Esophagus (tissue), 2 donors: Measurements from ENCODE around the gene TOR1AIP2. TPM values are rescaled to one million over a fixed set of nuclear protein-coding genes. Genes with fewer than 3 reads are reported as not detected.

Experiments
- H3K27ac ChIP-seq, 2 donors: one replicate each; pipeline ENCODE4 v1.5.1; 2013; ENCODE audit warnings: low read depth in 2 of 2, mild to moderate bottlenecking in 2 of 2, inconsistent platforms in 1 of 2, low read length in 1 of 2, moderate library complexity in 1 of 2
- H3K27me3 ChIP-seq, 2 donors: one replicate each; pipeline ENCODE4 v1.6.1; 2013; ENCODE audit warnings: low read length in 2 of 2, control low read depth in 1 of 2, mild to moderate bottlenecking in 1 of 2; ENCODE audit not compliant: insufficient read depth in 2 of 2, control insufficient read depth in 1 of 2
- H3K36me3 ChIP-seq, 2 donors: one replicate each; pipeline ENCODE4 v1.6.1; 2013; ENCODE audit warnings: low read length in 1 of 2; ENCODE audit not compliant: control insufficient read depth in 2 of 2, insufficient read depth in 2 of 2
- H3K4me1 ChIP-seq, 2 donors: one replicate each; pipeline ENCODE4 v1.6.1; 2013; ENCODE audit warnings: low read length in 1 of 2; ENCODE audit not compliant: control insufficient read depth in 2 of 2, insufficient read depth in 2 of 2
- H3K4me3 ChIP-seq, 2 donors: one replicate each; pipeline ENCODE4 v1.5.1; 2013; ENCODE audit warnings: low read length in 2 of 2, mild to moderate bottlenecking in 2 of 2, low read depth in 1 of 2, moderate library complexity in 1 of 2
- H3K9me3 ChIP-seq, 2 donors: one replicate each; pipeline ENCODE4 v1.6.1; 2013; ENCODE audit warnings: mild to moderate bottlenecking in 2 of 2, low read depth in 1 of 2, low read length in 1 of 2, moderate library complexity in 1 of 2; ENCODE audit not compliant: control insufficient read depth in 2 of 2, insufficient read depth in 1 of 2
- WGBS, 2 donors: extraction: QIAGEN DNeasy Blood & Tissue Kit; methylation state at CpG; one replicate each; pipeline ENCODE4 v1.1.7; 2013; 5-methylcytosine and 5-hydroxymethylcytosine counted together
- polyA plus RNA-seq, 2 donors: library from polyadenylated mRNA; stranded (reverse); fragments of 200-250 nt; gene quantifications; one replicate each; pipeline ENCODE4 v1.2.3, GENCODE V29; 2013
- donor health status: healthy with polysubstance abuse.
- donor health status: Bipolar disorder and iron deficiency.

The TOR1AIP2 gene
- polyA plus RNA-seq, 2 donors, result 8.1 to 20.6 TPM

- no peak overlapping the region for H3K4me3 ChIP-seq
- H3K36me3 ChIP-seq, result no peaks in the 10 kb centered on the region
- H3K27me3 ChIP-seq, result no peaks in the 10 kb centered on the region
- H3K27ac ChIP-seq, result no peak overlapping the region
- 80 to 83% methylated on average over 28 of the region's 28 CpGs for WGBS, 2 donors
- H3K9me3 ChIP-seq, result no peaks in the 10 kb centered on the region
- H3K4me1 ChIP-seq, result peaks cover 0 to 7% of the 10 kb centered on the region in 2 donors
Observed at GRCh38 chr1:179813626-179814545, 63.7 kb downstream of the TOR1AIP2 start.

GRCh38 chr1:179812501-179813292 lies 64.9 kb downstream of the TOR1AIP2 start:
- 78 to 80% methylated on average over 37 of the region's 37 CpGs for WGBS, 2 donors
- peaks cover 0 to 7% of the 10 kb centered on the region in 2 donors for H3K4me1 ChIP-seq

GRCh38 chr1:179810367-179810715 lies 67.3 kb downstream of the TOR1AIP2 start:
- no peak overlapping the region for H3K27ac ChIP-seq
- 57 to 58% methylated on average over 7 of the region's 7 CpGs for WGBS, 2 donors

More at GRCh38 chr1:179812501-179813292, 64.9 kb downstream of the TOR1AIP2 start:
- no peak overlapping the region for H3K27ac ChIP-seq
- H3K4me3 ChIP-seq, result no peak overlapping the region
- no peaks in the 10 kb centered on the region for H3K27me3 ChIP-seq
- no peaks in the 10 kb centered on the region for H3K9me3 ChIP-seq
- H3K36me3 ChIP-seq, result no peaks in the 10 kb centered on the region

GRCh38 chr1:179809506-179810366 lies 67.9 kb downstream of the TOR1AIP2 start:
- no peak overlapping the region for H3K4me3 ChIP-seq
- no peaks in the 10 kb centered on the region for H3K9me3 ChIP-seq
- H3K27me3 ChIP-seq, result no peaks in the 10 kb centered on the region
- H3K4me1 ChIP-seq, result peaks cover 0 to 2% of the 10 kb centered on the region in 2 donors
- no peaks in the 10 kb centered on the region for H3K36me3 ChIP-seq
- WGBS, 2 donors, result 36% methylated on average over 14 of the region's 14 CpGs
- H3K27ac ChIP-seq, result no peak overlapping the region

More at GRCh38 chr1:179810367-179810715, 67.3 kb downstream of the TOR1AIP2 start:
- H3K9me3 ChIP-seq, result no peaks in the 10 kb centered on the region
- no peaks in the 10 kb centered on the region for H3K27me3 ChIP-seq
- no peaks in the 10 kb centered on the region for H3K36me3 ChIP-seq
- H3K4me3 ChIP-seq, result no peak overlapping the region
- peaks cover 0 to 7% of the 10 kb centered on the region in 2 donors for H3K4me1 ChIP-seq

GRCh38 chr1:179808503-179808902 lies 69.1 kb downstream of the TOR1AIP2 start:
- Histone ChIP-seq H3K4me3 (no peak overlapping the region), H3K27me3 (no peaks in the 10 kb centered on the region), H3K4me1 (peaks cover 0 to 2% of the 10 kb centered on the region in 2 donors), H3K9me3 (no peaks in the 10 kb centered on the region), H3K36me3 (no peaks in the 10 kb centered on the region), H3K27ac (no peak overlapping the region)
- WGBS, 2 donors, result 92 to 93% methylated on average over 1 of the region's 1 CpG

- Histone ChIP-seq H3K27ac (no peak overlapping the region), H3K27me3 (no peaks in the 10 kb centered on the region), H3K4me3 (no peak overlapping the region), H3K36me3 (no peaks in the 10 kb centered on the region), H3K9me3 (no peaks in the 10 kb centered on the region), H3K4me1 (peaks cover 0 to 2% of the 10 kb centered on the region in 2 donors)
- WGBS, 2 donors, result 73 to 82% methylated on average over 11 of the region's 11 CpGs
Observed at GRCh38 chr1:179807691-179808485, 69.7 kb downstream of the TOR1AIP2 start.

- WGBS, 2 donors, result 88% methylated on average over 9 of the region's 9 CpGs
- Histone ChIP-seq H3K27ac (no peak overlapping the region), H3K9me3 (no peaks in the 10 kb centered on the region), H3K36me3 (no peaks in the 10 kb centered on the region), H3K27me3 (no peaks in the 10 kb centered on the region), H3K4me3 (no peak overlapping the region), H3K4me1 (peaks cover 0 to 2% of the 10 kb centered on the region in 2 donors)
Observed at GRCh38 chr1:179807291-179807690, 70.3 kb downstream of the TOR1AIP2 start.

GRCh38 chr1:179806333-179806732 lies 71.3 kb downstream of the TOR1AIP2 start:
- Histone ChIP-seq H3K27me3 (no peaks in the 10 kb centered on the region), H3K9me3 (no peaks in the 10 kb centered on the region), H3K27ac (no peak overlapping the region), H3K4me3 (no peak overlapping the region), H3K4me1 (peaks cover 0 to 2% of the 10 kb centered on the region in 2 donors), H3K36me3 (no peaks in the 10 kb centered on the region)
- 77 to 79% methylated on average over 4 of the region's 4 CpGs for WGBS, 2 donors
